K562 (cell line): ENCODE data around the gene KLHL30. TPM values are rescaled to one million over a fixed set of nuclear protein-coding genes. Genes with fewer than 3 reads are reported as not detected.
"Not testable (repeated sequence)": the region's sequence is repeated elsewhere in the genome, so short reads cannot be mapped to it uniquely, and the experiment has no call there.

Experiments used
- ATAC-seq: fragments of 200-7000 bp; cut with Tn5 transposase; 3 replicates; pipeline ENCODE4 v1.9.1; 2020; ENCODE audit warnings: moderate library complexity
- BruUV-seq: library from RNA; stranded (reverse); fragments of 400-500 nt; replicated peaks from 2 replicates; lab custom pipeline; 2021; lab: Mats Ljungman, UMichigan
- CTCF ChIA-PET: fragments of 300-600 bp; formaldehyde crosslinking; extraction: SDS; loops from one replicate; lab custom pipeline; 2021; ENCODE audit warnings: low intra/inter-chr PET ratio; lab: Yijun Ruan, JAX
- POLR2A ChIA-PET: fragments of 300-600, 350-650 bp; sonication (Branson Sonifier 250); formaldehyde crosslinking; extraction: SDS; loops from one replicate; lab custom pipeline; 2021; ENCODE audit warnings: antibody characterized with exemption, inconsistent platforms; lab: Yijun Ruan, JAX
- DNase-seq, 4 experiments: peaks; one replicate each; pipeline versions ENCODE4 v3.0.0 to v3.0.0-alpha.2; 2011 to 2018; ENCODE audit warnings: low spot score in 3 of 4, mixed read lengths in 3 of 4; ENCODE audit errors: extremely low read depth in 1 of 4
- FAIRE-seq: peaks from 2 replicates; lab custom pipeline; 2011; peaks lifted over from hg19 to GRCh38; lab: Jason Lieb, UNC
- H2AFZ ChIP-seq: 2 replicates; pipeline ENCODE4 v1.6.0; 2011; ENCODE audit warnings: low read depth, low read length, control low read depth, inconsistent platforms
- H3K27ac ChIP-seq: fragments of 200-600 bp; 3 replicates; pipeline ENCODE4 v1.8.0; 2011; ENCODE audit warnings: low read depth, mild to moderate bottlenecking, control low read depth, inconsistent platforms, low read length, moderate library complexity, mixed read lengths; ENCODE audit errors: extremely low read depth
- H3K27me3 ChIP-seq, 2 experiments: fragments of 300-600 bp in 1 of 2; 2 replicates in 1 of 2; 3 replicates in 1 of 2; pipeline versions ENCODE4 v1.6.0 to v1.8.0; 2011; ENCODE audit warnings: inconsistent platforms in 2 of 2, low read length in 2 of 2, mild to moderate bottlenecking in 1 of 2, mixed read lengths in 1 of 2, moderate library complexity in 1 of 2; ENCODE audit not compliant: control insufficient read depth in 2 of 2, insufficient read depth in 2 of 2
- H3K36me3 ChIP-seq: fragments of 300-600 bp; 3 replicates; pipeline ENCODE4 v1.8.0; 2011; ENCODE audit warnings: mild to moderate bottlenecking, low read length, inconsistent platforms; ENCODE audit not compliant: control insufficient read depth, insufficient read depth
- H3K4me1 ChIP-seq, 2 experiments: fragments of 200-600 bp in 1 of 2; replicated peaks in 1 of 2; 2 replicates in 1 of 2; 3 replicates in 1 of 2; pipeline versions ENCODE4 v1.5.1 to v1.8.0; 2011; ENCODE audit warnings: inconsistent platforms in 2 of 2, low read length in 2 of 2, mild to moderate bottlenecking in 1 of 2, mixed read lengths in 1 of 2, moderate library complexity in 1 of 2; ENCODE audit not compliant: control insufficient read depth in 2 of 2, insufficient read depth in 2 of 2
- H3K4me2 ChIP-seq: 2 replicates; pipeline ENCODE4 v1.6.1; 2011; ENCODE audit warnings: low read length, control low read depth, inconsistent platforms, mixed read lengths; ENCODE audit not compliant: insufficient read depth
- H3K4me3 ChIP-seq: fragments of 200-600 bp; sonication (generic), shearing (Covaris generic); 2 replicates; pipeline ENCODE4 v1.5.1; 2016; ENCODE audit warnings: control low read depth, inconsistent platforms
- H3K79me2 ChIP-seq: fragments of 200-600 bp; 3 replicates; pipeline ENCODE4 v1.8.0; 2011; ENCODE audit warnings: low read length, inconsistent platforms; ENCODE audit not compliant: control insufficient read depth, insufficient read depth
- H3K9ac ChIP-seq, 2 experiments: 2 replicates each; pipeline versions ENCODE4 v1.6.0 to v1.6.1; 2011; ENCODE audit warnings: low read depth in 2 of 2, low read length in 2 of 2, control low read depth in 1 of 2, inconsistent platforms in 1 of 2, mild to moderate bottlenecking in 1 of 2, mixed read lengths in 1 of 2; ENCODE audit not compliant: insufficient read depth in 1 of 2
- H3K9me1 ChIP-seq: one replicate; pipeline ENCODE4 v1.6.0; 2011; ENCODE audit warnings: inconsistent platforms, mild to moderate bottlenecking, low read length, moderate library complexity; ENCODE audit not compliant: control insufficient read depth, insufficient read depth
- H3K9me3 ChIP-seq: replicated peaks from 2 replicates; pipeline ENCODE4 v1.5.1; 2011; ENCODE audit warnings: low read depth, low read length, inconsistent platforms; ENCODE audit not compliant: control insufficient read depth, insufficient read depth
- H4K20me1 ChIP-seq: replicated peaks from 2 replicates; pipeline ENCODE4 v1.6.1; 2011; ENCODE audit warnings: low read length, inconsistent platforms, mixed read lengths; ENCODE audit not compliant: control insufficient read depth, insufficient read depth
- CEBPB ChIP-seq: fragments of 450-650 bp; IDR thresholded peaks from 2 replicates; pipeline ENCODE4 v1.6.1; 2016; ENCODE audit warnings: missing genetic modification characterization, missing compliant biosample characterization
- CEBPG ChIP-seq, 3 experiments: fragments of 200-800 bp in 1 of 3; sonication (Bioruptor generic) in 1 of 3; sonication (generic) in 1 of 3; formaldehyde crosslinking in 1 of 3; IDR thresholded peaks in 2 of 3; conservative IDR thresholded peaks in 1 of 3; 2 replicates each; pipeline versions ENCODE4 v1.6.1 to v1.8.0; 2016 to 2022; ENCODE audit warnings: missing compliant biosample characterization in 2 of 3, missing genetic modification characterization in 2 of 3, mild to moderate bottlenecking in 1 of 3, missing genetic modification reagents in 1 of 3
- WGBS: fragments of 100-300 bp; shearing (Covaris generic); methylation state at CpG from one replicate; pipeline ENCODE4 v1.1.6; 2016; ENCODE audit warnings: low coverage, mixed read lengths; ENCODE audit not compliant: insufficient coverage; ENCODE audit errors: missing lambda C conversion rate; 5-methylcytosine and 5-hydroxymethylcytosine counted together
- in situ Hi-C: fragments of 300-500 bp; cut with MboI; formaldehyde crosslinking; loops from 4 replicates; pipeline ENCODE4 v1.15.0; 2018; ENCODE audit warnings: inconsistent platforms, mixed read lengths
- intact Hi-C: fragments of 100-400 bp; cut with micrococcal nuclease; formaldehyde crosslinking; loops from 2 replicates; pipeline ENCODE4 v1.14.2; 2022
- polyA plus RNA-seq, 8 experiments: library from polyadenylated mRNA; depleted of rRNA in 4 of 8; stranded (reverse) in 5 of 8; unstranded in 3 of 8; fragments of >200 nt; fragmentation: Nextera tagmentation in 2 of 8; fragmentation: Illumina TruSeq in 1 of 8; extraction: Ambion mirVana in 2 of 8; extraction: Trizol in 1 of 8; gene quantifications; 2 replicates each; pipeline versions ENCODE4 v1.2.1 to v1.2.3, GENCODE V29; 2011 to 2014; ENCODE audit warnings: inconsistent platforms in 1 of 8, missing spikeins in 1 of 8
- total RNA-seq, 7 experiments: library from RNA; depleted of rRNA in 6 of 7; stranded (reverse); fragments of >200 nt in 6 of 7; fragmentation: Illumina TruSeq in 2 of 7; extraction: Trizol in 2 of 7; gene quantifications; 2 replicates each; pipeline versions ENCODE4 v1.2.1 to v1.2.3, GENCODE V29; 2011 to 2021; ENCODE audit warnings: low replicate concordance in 1 of 7
- TF ChIP-seq, protein P1 (sequence below), 2 experiments: fragments of 450-650 bp in 1 of 2; sonication (generic) in 1 of 2; formaldehyde crosslinking in 1 of 2; IDR thresholded peaks in 1 of 2; conservative IDR thresholded peaks in 1 of 2; 2 replicates each; pipeline versions ENCODE4 v1.6.1 to v1.8.1; 2016 to 2023; ENCODE audit warnings: mild to moderate bottlenecking in 2 of 2, moderate library complexity in 2 of 2, inconsistent platforms in 1 of 2, missing genetic modification reagents in 1 of 2

The KLHL30 gene
- total and polyA plus RNA-seq, 9 of the 15 experiments (the other 6 are each of a cell fraction or from before 2014, with no cell fraction given), result 0.04 TPM; not detected in 8

- in situ Hi-C loops, FAIRE-seq: not testable (repeated sequence)
- TF ChIP-seq CEBPG (CRISPR knock-in tag; IDR thresholded peaks at IDR 0.05), result peak; percentile 24; the same call in 1 of the 2 replicates
- TF ChIP-seq CEBPG (tag; conservative IDR thresholded peaks at IDR 0.05 in 1 of 2, IDR thresholded peaks at IDR 0.05 in 1 of 2), result peak in 1 of 2 experiments; percentile 20; a peak in 1 of 4 replicates
- TF ChIP-seq CEBPB (tag), result peak; percentile 58; the same call in 1 of the 2 replicates
- TF ChIP-seq, protein P1, sequence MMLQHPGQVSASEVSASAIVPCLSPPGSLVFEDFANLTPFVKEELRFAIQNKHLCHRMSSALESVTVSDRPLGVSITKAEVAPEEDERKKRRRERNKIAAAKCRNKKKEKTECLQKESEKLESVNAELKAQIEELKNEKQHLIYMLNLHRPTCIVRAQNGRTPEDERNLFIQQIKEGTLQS (IDR thresholded peaks at IDR 0.05), result peak; percentile 32; the same call in 1 of the 2 replicates
- TF ChIP-seq, protein P1 (CRISPR knock-in tag; conservative IDR thresholded peaks at IDR 0.05), result not testable (repeated sequence)
Measured at GRCh38 chr2:238171072-238171431, 32.6 kb downstream of the KLHL30 start.

More at GRCh38 chr2:238171072-238171431, 32.6 kb downstream of the KLHL30 start:
- H3K9me1 ChIP-seq, H3K27ac ChIP-seq, CTCF ChIA-PET, H3K79me2 ChIP-seq, H3K4me2 ChIP-seq, DNase-seq, H3K4me3 ChIP-seq, ATAC-seq, BruUV-seq, H2AFZ ChIP-seq, H3K27me3 ChIP-seq, H4K20me1 ChIP-seq, intact Hi-C loops, H3K9me3 ChIP-seq, H3K9ac ChIP-seq, POLR2A ChIA-PET: not testable (repeated sequence)
- peaks cover 30 to 33% of the 10 kb centered on the region in 2 experiments for H3K4me1 ChIP-seq
- H3K36me3 ChIP-seq, result peaks cover 57% of the 10 kb centered on the region
- WGBS, result 100% methylated on average over 3 of the region's 5 CpGs
